MG63 (cell line): ENCODE data around the gene SCD5. TPM values are rescaled to one million over a fixed set of nuclear protein-coding genes. Genes with fewer than 3 reads are reported as not detected.

Source experiments
- DNase-seq: peaks from one replicate; pipeline ENCODE4 v3.0.0-alpha.2; 2020
- H3K27me3 ChIP-seq: fragments of 250-450 bp; sonication (Bioruptor Pico); 2 replicates; pipeline ENCODE4 v1.5.1; 2020; ENCODE audit warnings: mild to moderate bottlenecking, moderate library complexity
- H3K36me3 ChIP-seq: fragments of 250-450 bp; sonication (Bioruptor Pico); 2 replicates; pipeline ENCODE4 v1.5.1; 2020; ENCODE audit warnings: mild to moderate bottlenecking, moderate library complexity
- H3K4me3 ChIP-seq: fragments of 250-450 bp; sonication (Bioruptor Pico); 2 replicates; pipeline ENCODE4 v1.5.1; 2020; ENCODE audit warnings: mild to moderate bottlenecking, moderate library complexity
- H3K9me3 ChIP-seq: fragments of 250-450 bp; sonication (Bioruptor Pico); 2 replicates; pipeline ENCODE4 v1.5.1; 2020; ENCODE audit warnings: mild to moderate bottlenecking, moderate library complexity
- total RNA-seq: library from RNA; depleted of rRNA; stranded (reverse); fragments of >200 nt; shearing (Covaris generic); gene quantifications from 2 replicates; pipeline ENCODE4 v1.2.3, GENCODE V29; 2014; ENCODE audit warnings: low replicate concordance

The SCD5 gene
- total RNA-seq, 1 experiment from 2014 or later, result 2.9 TPM

DNA sequence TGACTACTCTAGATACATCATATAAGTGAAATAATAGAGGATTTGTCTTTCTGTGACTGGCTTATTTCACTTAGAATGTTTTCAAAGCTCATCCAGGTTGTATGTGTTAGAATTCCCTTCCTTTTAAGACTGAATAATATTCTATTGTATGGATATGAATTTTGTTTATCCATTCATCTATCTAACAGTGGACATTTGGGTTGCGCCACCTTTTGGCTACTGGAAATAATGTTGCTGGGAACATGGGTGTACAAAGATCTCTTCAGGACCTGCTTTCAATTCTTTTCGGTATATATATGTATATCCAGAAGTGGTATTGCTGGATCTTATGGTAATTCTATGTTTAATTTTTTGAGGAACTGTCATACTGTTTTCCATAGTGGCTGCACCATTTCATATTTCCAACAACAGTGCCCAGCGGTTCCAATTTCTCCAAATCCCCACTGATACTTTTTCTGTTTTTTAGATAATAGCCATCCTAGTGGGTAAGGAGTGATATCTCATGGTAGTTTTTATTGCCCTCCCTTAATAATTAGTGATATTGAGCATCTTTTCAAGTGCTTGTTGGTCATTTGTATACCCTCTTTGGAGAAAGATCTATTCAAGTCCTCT, 3.4 kb upstream of the SCD5 start:
- H3K27me3 ChIP-seq, result no peaks in the 10 kb centered on the region
- no peak for DNase-seq
- no peak overlapping the region for H3K4me3 ChIP-seq
- H3K9me3 ChIP-seq, result no peaks in the 10 kb centered on the region
- H3K36me3 ChIP-seq, result no peaks in the 10 kb centered on the region

DNA sequence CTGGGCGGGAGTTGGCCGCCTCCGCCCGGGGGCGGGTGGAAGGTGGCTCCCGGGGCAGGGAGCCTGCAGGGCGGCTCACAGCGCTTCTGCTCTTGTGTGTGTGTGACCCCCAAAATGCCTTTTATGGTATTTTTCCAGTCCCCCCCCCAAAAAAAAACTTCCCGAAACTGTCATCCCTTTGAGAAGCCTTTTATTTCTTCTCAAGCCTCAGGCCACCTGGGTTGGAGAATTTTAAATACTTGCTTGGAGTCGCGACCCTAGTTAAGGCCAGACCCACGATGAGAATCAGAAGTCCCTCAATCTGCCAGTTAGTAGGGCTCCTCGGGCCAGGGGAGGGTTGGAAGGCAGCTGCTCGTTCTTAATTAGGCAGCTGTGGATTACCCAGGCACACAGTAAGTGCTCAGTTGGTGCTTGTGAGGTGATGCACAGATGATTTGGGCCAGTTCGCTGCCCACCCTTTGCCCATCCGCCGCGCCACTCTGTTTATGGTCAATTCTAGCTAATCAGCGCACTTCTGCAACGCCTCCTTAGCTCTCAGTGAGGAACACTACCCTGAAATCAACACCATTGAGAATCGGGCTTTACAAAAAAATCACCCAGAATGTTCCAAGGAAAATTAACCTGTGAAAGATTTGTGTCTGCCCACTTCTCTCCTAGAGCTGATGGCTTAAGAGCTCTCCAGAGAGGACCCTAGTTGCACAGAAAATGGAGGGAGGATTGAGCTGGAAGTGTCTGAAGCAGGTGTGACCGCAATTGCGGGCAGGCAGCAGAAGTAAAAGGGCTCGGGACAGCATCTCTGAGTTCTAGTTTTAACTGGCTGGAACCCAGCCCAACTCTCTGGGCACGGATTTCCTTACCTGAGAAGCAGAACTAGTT, 648 bp upstream of the SCD5 start:
- H3K36me3 ChIP-seq, result no peaks in the 10 kb centered on the region
- no peaks in the 10 kb centered on the region for H3K9me3 ChIP-seq
- DNase-seq, result no peak
- H3K27me3 ChIP-seq, result no peaks in the 10 kb centered on the region
- peak overlapping the region; percentile 57 for H3K4me3 ChIP-seq

DNA sequence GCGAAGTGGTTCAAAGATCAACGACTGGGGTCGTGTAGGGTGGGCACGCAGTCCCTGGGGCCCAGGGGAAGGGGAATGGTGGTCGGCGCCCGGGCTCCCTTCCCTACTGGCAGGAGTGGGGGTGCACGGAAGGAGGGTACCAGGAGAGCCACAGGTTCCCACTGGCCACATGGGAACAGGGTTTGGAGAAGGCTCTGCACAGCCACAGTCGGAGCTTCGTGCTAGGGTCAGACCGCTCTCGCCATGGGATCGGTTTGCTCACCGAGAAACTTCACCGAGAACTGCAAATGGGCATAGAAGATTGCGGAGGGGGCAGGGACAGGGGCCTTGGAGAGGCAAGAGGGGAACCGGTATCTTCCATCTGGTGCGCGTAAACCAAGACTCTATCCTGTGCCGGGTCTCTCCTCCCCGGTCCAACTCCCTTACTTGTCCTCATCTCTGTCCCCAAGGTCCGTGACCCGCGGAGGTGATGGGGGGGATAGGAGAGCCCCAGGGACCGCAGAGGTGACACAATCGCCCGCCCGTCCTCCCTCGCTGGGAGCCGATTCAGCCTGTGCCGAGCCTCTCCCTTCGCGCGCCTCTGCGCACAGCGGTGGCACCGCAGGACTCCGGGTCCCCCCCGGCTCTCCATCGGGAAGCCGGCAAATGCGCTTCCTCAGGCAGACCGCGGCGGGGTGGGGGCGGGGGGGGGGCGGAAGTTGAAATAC, 1.0 kb downstream of the SCD5 start:
- no peaks in the 10 kb centered on the region for H3K27me3 ChIP-seq
- H3K36me3 ChIP-seq, result no peaks in the 10 kb centered on the region
- H3K9me3 ChIP-seq, result no peaks in the 10 kb centered on the region
- peak; percentile 6 for DNase-seq
- peak overlapping the region; percentile 57 for H3K4me3 ChIP-seq

DNA sequence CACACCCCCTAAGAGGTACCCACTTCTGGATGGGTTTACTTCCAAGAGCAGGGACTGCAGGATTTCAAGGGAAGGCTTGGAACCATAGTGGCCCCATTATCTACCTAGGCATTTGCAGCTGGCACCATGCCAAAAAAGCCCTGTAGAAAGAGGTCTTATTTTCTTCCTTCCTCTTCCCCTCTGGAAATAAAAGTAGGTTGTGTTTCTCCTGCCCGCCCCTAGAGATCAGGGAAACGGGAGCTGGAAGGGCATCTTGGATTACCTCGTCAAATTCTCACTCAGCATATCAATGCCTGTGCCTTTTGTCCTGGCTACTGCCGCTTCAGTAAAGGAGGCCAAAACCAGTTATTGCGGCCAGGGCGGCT, 1.6 kb downstream of the SCD5 start:
- H3K9me3 ChIP-seq, result no peaks in the 10 kb centered on the region
- no peak overlapping the region for H3K4me3 ChIP-seq
- DNase-seq, result no peak
- no peaks in the 10 kb centered on the region for H3K36me3 ChIP-seq
- no peaks in the 10 kb centered on the region for H3K27me3 ChIP-seq

DNA sequence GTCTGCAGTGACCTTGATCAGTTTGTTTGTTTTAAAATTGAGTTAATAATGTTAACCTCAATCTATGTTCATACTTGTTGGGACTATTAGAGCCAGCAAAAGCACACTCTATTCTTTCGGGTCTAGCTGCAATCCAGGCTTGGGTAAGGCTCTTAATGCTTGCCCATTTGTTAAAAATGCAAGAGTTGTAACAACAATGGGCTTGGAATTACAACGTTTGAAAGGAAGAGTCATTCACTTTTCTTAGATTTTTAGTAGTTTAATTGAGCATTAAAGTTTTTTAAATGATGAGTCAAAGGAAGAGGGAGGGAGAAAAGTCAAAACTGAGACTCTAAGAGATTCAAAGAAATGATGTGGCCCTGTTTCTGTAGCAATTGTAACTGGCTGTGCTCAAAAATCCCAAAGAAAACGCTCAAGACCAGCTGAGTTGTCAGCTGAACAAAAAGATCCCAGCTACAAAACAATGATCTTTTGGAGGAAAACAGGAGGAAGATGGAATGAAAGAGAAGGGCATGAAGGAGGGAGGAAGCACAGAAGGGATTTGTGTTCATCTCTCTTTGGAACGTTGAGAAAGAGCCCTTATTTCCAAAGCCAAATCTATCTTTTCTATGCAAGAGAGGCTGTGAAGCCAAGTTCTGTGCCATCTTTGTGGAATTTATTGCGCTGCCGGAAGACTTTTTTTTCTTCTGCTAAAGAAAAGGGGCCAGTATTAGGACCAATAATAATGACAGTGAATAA, 5.5 kb downstream of the SCD5 start:
- DNase-seq, result no peak
- Histone ChIP-seq H3K27me3 (no peaks in the 10 kb centered on the region), H3K9me3 (no peaks in the 10 kb centered on the region), H3K36me3 (no peaks in the 10 kb centered on the region), H3K4me3 (no peak overlapping the region)

DNA sequence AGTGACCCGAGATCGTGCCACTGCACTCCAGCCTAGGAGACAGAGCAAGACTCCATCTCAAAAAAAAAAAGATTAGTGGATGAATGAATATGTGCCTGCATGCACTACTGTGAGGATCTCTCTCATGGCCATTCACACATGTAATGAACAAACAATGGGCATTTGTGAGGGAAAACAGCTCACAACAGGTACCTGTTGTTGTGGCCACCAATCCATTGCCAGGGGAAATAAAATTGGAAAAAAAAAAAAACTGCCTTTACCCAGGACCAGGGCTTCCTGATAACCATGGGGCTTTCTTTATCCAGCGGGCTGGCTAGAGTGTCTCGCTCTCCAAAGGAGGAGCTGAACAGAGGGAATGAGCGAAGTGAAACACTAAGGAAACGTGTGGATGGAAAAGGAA, 7.4 kb downstream of the SCD5 start:
- no peak overlapping the region for H3K4me3 ChIP-seq
- no peaks in the 10 kb centered on the region for H3K27me3 ChIP-seq
- H3K9me3 ChIP-seq, result no peaks in the 10 kb centered on the region
- H3K36me3 ChIP-seq, result no peaks in the 10 kb centered on the region
- no peak for DNase-seq

DNA sequence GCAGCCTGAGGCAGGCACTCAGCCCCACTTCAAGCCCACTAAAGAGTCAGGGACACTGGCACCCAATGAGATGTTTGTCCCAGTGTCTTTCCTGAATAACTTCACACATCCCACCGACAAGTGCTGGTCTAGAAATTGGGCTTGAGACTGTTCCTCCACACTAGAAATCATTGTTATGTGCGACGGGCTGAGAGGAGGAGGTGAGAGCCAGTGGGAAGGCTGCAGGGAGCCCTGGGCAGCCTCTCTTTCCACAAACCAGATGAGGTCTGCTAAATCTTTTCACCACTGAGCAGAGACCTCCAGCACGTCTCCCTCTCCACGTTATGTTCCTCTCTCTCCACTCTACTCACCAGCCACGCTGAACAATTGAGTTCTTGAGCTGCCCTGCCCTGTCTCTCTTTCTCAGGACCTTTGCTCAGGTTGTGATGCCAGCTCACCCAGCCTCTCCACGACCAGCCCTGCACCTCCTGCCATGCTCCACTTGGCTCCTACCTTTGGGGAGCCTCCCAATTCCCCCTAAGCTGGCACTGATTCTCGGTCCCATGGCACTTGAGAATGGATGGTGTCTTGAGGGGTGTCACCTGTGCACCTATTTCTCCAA, 8.4 kb downstream of the SCD5 start:
- Histone ChIP-seq H3K36me3 (no peaks in the 10 kb centered on the region), H3K9me3 (no peaks in the 10 kb centered on the region), H3K27me3 (no peaks in the 10 kb centered on the region), H3K4me3 (no peak overlapping the region)
- DNase-seq, result no peak

DNA sequence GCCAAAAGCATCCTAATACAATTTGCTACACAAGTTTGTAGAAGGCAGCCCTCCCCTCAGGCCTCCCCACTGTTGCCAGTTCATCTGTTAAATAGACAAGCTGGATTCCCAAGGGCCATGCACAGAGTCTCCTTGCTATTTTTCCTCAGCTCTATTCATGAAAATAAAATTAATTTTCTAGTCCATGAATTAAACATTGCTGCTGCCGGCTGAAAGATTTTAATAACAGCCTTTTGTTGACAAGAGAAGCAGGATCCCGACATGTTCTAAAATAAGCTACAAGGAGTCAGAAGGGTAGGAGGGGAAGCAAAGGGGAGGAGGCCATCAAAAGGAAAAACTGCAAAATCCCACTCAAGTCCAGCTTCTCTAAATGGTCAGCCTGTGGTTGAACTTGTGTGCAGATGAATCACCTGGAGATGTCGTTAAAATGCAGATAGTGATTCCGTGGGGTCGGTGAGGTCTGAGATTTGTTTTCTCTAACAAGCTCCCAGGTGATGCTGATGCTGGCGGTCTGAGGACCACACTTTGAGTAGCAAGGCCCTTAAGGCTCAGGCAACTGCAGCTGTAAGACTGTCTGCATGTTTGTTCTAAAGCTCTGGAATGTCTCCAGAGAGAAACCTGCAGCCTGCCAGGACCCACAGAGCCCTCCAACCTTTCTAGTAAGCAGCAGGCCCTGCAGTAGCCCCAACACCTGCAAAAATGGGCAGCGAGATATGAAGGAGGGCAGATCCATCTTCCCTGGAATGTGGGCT, 9.4 kb downstream of the SCD5 start:
- no peak for DNase-seq
- no peak overlapping the region for H3K4me3 ChIP-seq
- H3K9me3 ChIP-seq, result no peaks in the 10 kb centered on the region
- H3K27me3 ChIP-seq, result no peaks in the 10 kb centered on the region
- H3K36me3 ChIP-seq, result no peaks in the 10 kb centered on the region

DNA sequence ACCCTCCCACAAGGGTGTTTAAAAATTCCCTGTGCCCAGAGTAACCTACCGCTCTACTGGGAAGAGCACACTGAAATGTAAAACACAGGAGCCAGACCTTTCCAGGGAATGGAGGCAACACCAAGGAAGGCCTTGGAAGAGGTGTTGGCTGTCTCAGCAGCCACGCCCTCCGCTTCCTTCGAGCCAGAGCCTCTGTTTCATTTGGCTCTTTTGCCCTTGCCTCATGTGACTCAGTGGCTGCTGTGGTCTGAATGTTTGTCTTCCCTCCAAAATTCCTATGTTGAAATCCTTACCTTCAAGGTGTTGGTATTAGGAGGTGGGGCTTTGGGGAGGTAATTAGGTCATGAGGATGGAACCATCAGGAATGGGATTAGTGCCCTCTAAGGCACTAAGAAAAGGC, 11.3 kb downstream of the SCD5 start:
- H3K9me3 ChIP-seq, result no peaks in the 10 kb centered on the region
- DNase-seq, result peak; percentile 27
- no peak overlapping the region for H3K4me3 ChIP-seq
- no peaks in the 10 kb centered on the region for H3K36me3 ChIP-seq
- H3K27me3 ChIP-seq, result no peaks in the 10 kb centered on the region

DNA sequence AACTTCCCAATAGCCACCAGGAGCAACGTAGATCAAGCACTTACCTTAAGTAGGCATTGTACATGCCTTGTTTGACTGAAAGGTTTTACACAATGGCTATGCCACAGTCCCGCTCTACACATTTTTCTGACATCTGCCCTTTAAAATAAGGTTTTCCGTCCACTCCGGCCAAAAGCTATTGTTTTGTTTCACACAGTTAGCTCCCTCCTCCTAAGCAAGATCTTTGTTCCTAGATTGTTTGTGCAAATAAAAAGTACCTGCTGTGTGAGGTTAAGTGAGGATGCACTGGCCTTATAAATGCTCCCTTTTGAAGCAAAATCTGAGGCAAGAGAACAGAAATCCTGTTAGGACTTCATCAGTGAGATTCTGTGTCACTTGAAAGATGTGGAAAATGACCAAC, 11.8 kb downstream of the SCD5 start:
- no peaks in the 10 kb centered on the region for H3K27me3 ChIP-seq
- DNase-seq, result no peak
- no peaks in the 10 kb centered on the region for H3K9me3 ChIP-seq
- no peak overlapping the region for H3K4me3 ChIP-seq
- no peaks in the 10 kb centered on the region for H3K36me3 ChIP-seq

DNA sequence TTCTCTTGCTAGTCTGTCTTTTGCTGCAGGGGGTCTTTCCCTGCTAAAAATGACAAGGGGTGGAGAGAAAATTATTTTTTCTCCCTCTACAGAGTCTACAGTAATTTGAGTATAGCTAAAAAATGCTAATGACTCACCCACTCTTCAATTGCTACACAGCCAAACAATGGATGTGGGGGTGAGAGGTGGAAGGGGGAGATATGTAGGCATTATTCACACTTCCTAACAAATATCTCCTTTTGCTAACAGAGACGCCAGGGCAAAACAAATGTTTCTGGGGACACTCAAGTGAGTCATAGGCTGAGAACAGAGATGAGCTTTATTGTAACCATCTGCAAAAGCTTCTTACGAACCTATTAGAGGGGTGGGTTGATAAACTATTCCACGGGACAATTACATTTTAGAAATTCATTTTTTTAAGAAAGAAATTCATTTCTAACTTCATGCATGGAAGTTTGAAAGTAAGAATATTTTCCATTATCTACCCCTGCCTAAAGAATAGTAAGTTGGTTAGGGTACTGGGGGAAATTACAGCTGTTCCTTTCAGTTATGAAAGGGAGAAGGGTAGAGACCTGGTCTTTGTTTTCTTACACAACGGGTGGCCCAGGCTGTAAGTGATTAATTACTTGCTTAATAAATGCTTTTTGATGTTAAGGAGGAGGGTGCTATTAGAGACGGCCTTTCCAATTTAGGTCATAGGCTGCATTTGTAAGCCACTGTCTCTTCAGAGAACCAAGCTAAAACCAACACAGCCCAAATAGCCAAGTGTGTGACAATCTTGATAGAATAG, 12.8 kb downstream of the SCD5 start:
- no peaks in the 10 kb centered on the region for H3K36me3 ChIP-seq
- H3K27me3 ChIP-seq, result no peaks in the 10 kb centered on the region
- H3K9me3 ChIP-seq, result no peaks in the 10 kb centered on the region
- DNase-seq, result peak; percentile 43
- no peak overlapping the region for H3K4me3 ChIP-seq

DNA sequence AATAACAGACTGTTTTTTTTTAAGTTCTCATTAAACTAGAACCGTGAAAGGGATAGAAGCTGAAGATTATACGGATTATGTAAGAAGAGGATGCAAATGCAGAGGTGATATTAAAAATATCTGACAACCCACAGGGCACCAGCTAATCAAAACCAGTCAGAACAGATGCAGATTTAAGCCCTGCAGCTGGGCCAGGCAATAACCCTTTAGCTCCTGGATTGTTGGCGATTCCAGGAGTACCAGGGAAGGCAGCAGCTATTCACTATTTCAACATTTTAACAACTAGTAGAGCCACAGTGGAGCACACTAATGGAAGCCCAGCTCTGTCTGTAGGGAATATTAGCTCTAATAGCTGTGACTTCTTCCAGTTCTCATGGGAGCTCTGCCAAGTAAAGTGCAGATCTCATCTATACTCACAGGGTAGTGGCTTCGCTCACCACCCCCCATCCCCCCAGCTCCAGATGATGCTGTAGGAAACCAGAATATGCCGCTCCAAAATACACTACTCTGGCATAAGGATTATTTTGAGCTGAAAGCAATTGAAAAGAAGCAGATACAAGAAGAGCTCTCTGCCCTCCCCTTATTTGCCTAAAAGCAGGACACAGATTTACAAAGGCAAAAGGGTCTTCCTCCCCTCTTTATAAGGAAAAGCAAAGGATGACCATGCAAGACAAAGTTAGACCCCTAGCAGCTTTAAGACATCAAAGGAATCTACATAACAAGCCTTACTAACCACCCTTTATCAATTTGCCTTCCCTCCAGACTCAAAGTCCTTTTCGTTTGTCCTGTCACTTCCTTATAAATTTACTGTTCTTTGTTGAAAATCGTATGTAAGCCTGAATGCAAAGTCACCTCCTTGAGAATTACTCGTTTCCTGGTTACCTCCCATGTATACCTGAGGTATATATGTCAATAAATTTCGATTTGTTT, 13.7 kb downstream of the SCD5 start:
- Histone ChIP-seq H3K4me3 (no peak overlapping the region), H3K36me3 (no peaks in the 10 kb centered on the region), H3K27me3 (no peaks in the 10 kb centered on the region), H3K9me3 (no peaks in the 10 kb centered on the region)
- peak; percentile 14 for DNase-seq

DNA sequence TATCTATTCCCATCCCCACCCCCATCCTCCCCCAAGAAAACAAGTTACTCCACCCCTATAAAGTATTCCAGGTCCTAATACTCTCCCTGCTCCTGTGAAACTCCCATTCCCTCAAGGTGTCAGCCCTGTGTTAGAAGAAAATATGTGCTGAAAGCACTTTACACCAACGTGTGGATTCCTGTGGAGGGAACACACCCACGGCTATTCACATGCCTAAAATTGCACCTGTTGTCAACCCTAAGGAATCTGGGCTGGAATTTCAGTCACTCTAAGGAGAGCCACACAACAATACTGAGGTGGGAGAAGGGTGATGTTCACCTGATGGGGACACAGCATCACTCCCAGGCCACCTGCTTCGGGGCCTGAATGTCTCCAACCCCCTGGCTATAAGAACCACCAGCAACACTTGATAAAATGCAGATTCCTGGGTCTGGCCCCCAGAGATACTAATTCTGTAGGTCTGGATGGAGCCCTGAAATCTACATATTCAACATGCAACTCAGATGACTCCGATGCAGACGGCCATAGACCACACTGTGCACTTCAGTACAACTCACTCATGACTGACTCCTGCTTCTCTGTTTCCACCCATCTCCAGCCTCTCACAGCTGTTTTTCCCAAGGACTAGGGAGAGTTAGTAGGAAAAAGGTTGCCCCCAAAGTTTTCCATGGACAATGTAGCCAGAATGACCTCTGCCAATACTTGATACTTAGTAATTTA, 15.8 kb downstream of the SCD5 start:
- no peak for DNase-seq
- H3K4me3 ChIP-seq, result no peak overlapping the region
- no peaks in the 10 kb centered on the region for H3K9me3 ChIP-seq
- H3K36me3 ChIP-seq, result no peaks in the 10 kb centered on the region
- no peaks in the 10 kb centered on the region for H3K27me3 ChIP-seq

DNA sequence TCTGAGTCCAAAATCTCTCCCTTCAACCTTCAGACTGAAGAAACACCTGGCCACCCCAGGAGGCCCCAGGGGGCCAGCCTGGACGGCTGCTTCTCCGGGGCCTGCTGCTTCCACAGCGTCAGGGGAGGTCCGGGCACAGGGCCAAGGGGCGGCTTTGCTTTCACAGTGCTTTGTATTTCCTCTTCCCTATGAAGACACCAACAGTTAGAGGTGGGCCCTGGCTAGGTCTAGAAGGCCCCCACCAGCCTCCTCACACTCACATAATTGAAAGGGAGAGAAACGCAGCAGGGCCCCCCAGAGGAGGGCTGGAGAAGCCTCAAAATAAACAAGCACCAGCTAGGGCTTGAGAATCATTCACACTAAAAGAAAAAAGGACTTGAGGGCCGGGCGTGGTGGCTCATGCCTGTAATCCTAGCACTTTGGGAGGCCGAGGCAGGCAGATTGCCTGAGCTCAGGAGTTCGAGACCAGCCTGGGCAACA, 17.8 kb downstream of the SCD5 start:
- Histone ChIP-seq H3K4me3 (no peak overlapping the region), H3K27me3 (no peaks in the 10 kb centered on the region), H3K9me3 (no peaks in the 10 kb centered on the region), H3K36me3 (no peaks in the 10 kb centered on the region)
- DNase-seq, result no peak
